HFF-Myc (cell line): ENCODE data around the gene PRSS33.
A peak's percentile ranks its signal among the peaks of the same experiment; 100 is the strongest.

ENCODE experiments used
- DNase-seq: peaks from one replicate; pipeline ENCODE4 v3.0.0-alpha.2; 2011; ENCODE audit warnings: low read depth; ENCODE audit errors: extremely low read depth
- H3K4me3 ChIP-seq: replicated peaks from 2 replicates; pipeline ENCODE4 v1.5.1; 2011; ENCODE audit warnings: low read depth, mild to moderate bottlenecking, control low read depth, low read length
- CTCF ChIP-seq: IDR thresholded peaks from 2 replicates; pipeline ENCODE4 v1.5.1; 2012; ENCODE audit warnings: mild to moderate bottlenecking, low read depth, low read length, control low read depth; ENCODE audit errors: missing control alignments

Gene PRSS33

DNA sequence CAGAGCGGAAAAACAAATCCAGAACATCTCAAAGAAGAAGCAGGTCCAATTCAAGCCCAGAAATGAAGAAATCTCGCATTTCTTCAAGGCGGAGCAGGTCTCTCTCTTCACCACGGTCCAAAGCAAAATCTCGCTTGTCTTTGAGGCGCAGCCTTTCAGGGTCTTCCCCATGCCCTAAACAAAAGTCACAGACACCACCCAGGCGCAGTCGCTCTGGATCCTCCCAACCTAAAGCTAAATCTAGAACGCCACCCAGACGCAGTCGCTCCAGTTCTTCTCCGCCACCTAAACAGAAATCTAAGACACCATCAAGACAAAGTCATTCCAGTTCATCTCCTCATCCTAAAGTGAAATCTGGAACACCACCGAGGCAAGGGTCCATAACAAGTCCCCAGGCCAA, 24.6 kb downstream of the PRSS33 start:
- no peak overlapping the region for H3K4me3 ChIP-seq
- TF ChIP-seq CTCF, result no peak
- no peak for DNase-seq

GRCh38 chr16:2761886-2762583, 25.3 kb downstream of the PRSS33 start:
- TF ChIP-seq CTCF, result no peak
- DNase-seq, result no peak
- no peak overlapping the region for H3K4me3 ChIP-seq

DNA sequence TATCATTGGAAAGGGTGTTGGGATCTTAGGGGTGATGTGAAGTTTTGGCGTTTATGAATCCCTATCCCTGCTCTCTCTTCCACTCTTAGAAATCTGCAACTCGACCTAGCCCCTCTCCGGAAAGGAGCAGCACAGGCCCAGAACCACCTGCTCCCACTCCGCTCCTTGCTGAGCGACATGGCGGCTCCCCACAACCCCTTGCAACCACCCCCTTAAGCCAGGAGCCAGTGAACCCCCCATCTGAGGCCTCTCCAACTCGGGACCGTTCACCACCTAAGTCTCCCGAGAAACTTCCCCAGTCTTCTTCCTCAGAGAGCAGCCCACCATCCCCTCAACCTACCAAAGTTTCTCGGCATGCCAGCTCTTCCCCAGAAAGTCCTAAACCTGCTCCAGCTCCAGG, 25.9 kb downstream of the PRSS33 start:
- TF ChIP-seq CTCF, result no peak
- DNase-seq, result no peak

DNA sequence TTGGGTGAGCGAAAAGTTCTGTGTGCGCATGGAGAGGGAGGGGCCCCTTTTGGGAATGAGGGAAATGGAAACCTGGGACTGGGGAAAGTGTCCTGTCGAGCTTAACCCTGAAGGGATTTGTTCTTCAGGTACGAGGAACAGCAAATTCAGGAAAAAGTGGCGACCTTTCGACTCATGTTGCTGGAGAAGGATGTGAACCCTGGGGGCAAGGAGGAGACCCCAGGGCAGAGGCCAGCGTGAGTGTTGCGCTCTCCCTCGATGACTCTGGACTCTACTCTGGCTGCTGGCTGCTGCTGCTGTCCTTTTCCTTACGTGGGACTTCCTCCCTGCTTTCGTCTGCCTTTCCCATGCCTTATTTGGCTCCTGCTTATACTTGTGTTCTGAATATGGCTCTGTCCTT, 30.0 kb downstream of the PRSS33 start:
- no peak overlapping the region for H3K4me3 ChIP-seq
- no peak for DNase-seq
- TF ChIP-seq CTCF, result no peak

More for the DNA sequence above, 25.9 kb downstream of the PRSS33 start:
- no peak overlapping the region for H3K4me3 ChIP-seq

DNA sequence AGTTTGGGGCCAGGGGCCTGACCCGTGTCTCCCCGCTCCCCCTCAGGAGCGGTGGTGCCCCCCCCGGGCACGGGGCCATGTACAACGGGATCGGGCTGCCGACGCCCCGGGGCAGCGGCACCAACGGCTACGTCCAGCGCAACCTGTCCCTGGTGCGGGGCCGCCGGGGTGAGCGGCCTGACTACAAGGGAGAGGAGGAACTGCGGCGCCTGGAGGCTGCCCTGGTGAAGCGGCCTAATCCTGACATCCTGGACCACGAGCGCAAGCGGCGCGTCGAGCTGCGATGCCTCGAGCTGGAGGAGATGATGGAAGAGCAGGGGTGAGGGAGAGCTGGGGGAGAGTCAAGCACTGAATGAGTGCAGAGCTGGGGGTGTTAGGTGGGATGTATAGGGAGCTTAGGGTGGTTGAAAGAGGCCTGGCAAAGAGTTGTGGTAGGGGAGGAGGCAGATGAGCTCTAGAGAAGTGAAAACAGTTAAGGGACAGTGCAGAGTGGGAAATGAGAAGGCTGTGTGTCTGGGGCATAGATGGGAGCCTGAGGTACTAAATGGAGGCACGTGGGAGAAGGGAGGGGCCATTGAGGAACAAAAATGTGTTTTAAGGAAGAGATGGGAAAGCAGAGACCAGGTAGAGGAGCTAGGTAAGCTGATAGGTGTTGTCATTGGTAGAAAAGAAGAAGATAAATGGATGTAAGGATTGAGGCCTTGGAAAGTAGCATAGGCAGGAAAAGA, 30.9 kb downstream of the PRSS33 start:
- DNase-seq, result no peak
- H3K4me3 ChIP-seq, result no peak overlapping the region
- TF ChIP-seq CTCF, result no peak

GRCh38 chr16:2755158-2755557, 32.2 kb downstream of the PRSS33 start:
- DNase-seq, result no peak

More at GRCh38 chr16:2755158-2755557, 32.2 kb downstream of the PRSS33 start:
- peak overlapping the region; percentile 91 for H3K4me3 ChIP-seq
- TF ChIP-seq CTCF, result no peak
